HG03469 (cell line): ENCODE measurements around the gene CDK19.

Experiments used
- ATAC-seq: cut with Tn5 transposase; IDR thresholded peaks from one replicate; pipeline ENCODE4 v1.9.1; 2021; ENCODE audit warnings: mild to moderate bottlenecking, moderate library complexity, moderate number of reproducible peaks; ENCODE audit not compliant: unreplicated experiment

Gene CDK19

GRCh38 chr6:110560239-110561007 is 254.8 kb downstream of the CDK19 start:
- no peak for ATAC-seq
